ENCODE results near the gene AMBRA1.

- TF ChIP-seq CTCF (IDR thresholded peaks at IDR 0.05) (no peak), EP300 (IDR thresholded peaks at IDR 0.05) (no peak), POLR2A (IDR thresholded peaks at IDR 0.05; ENCODE audit: low read depth) (no peak), POLR2AphosphoS5 (IDR thresholded peaks at IDR 0.05) (no peak)
These were observed 19.2 kb downstream of the AMBRA1 start for GRCh38 chr11:46574656-46575055.
